ENCODE measurements around the gene SCT. TPM values are rescaled to one million over a fixed set of nuclear protein-coding genes. Genes with fewer than 3 reads are reported as not detected.

The SCT gene
- total and polyA plus RNA-seq, 2 donors (not counting 1 experiment from before 2014, with no cell fraction given), result not detected

DNA sequence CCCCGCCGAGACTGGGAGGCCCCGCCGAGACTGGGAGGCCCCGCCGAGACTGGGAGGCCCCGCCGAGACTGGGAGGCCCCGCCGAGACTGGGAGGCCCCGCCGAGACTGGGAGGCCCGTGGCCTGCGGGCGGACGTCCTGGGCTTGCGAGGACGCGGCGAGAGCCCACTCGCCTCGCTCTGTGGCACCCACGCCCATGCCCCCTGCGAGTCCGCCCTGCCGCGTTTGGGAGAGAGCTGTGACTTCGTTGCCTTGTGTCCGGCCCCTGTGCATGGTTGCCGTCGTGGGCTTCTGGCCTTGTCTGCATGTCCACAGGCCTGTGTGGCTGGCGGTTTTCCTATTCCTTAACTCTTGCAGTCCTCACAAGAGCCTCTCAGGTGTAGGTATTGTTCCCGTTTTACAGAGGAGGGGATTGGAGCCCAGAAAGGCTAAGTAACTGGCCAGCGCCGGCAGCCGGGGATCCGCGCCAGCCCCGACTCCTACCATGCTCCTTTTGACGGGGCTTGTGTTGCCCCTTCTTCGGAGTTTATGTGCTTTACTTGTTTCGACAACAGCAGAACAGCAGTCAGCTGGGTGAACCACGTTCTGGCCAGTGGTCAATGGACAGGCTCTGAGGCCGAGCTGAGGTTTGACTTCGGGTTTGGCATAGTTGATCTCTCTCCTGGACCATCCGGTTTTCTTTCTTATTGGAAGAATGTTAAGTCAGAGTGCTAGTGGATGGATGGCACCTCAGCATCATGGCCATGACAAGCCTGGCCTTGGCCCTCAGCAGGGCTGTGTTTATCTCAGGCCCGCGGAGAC lies 50.0 kb downstream of the SCT start:
- Histone ChIP-seq H3K27ac (ENCODE audit: insufficient read depth, low read length) (peak overlapping the region; percentile 90), H2AFZ (ENCODE audit: low read length) (no peak overlapping the region)

More for the DNA sequence above, 50.0 kb downstream of the SCT start:
- H3K9me3 ChIP-seq (ENCODE audit: control insufficient read depth, insufficient read depth, low read depth, low read length), result no peaks in the 10 kb centered on the region
- H3K4me1 ChIP-seq (ENCODE audit: control insufficient read depth, extremely low read depth, insufficient read depth, low read length), result peaks cover 3% of the 10 kb centered on the region
- H3K4me2 ChIP-seq (ENCODE audit: extremely low read depth, insufficient read depth, low read length), result peak overlapping the region; percentile 95
- peak in 1 of 2 donors; percentile 17 for DNase-seq (ENCODE audit: low read depth in 2 of 2)
- H3K9ac ChIP-seq (ENCODE audit: insufficient read depth, low read length), result peak overlapping the region; percentile 98
- H3K27me3 ChIP-seq (ENCODE audit: control insufficient read depth, insufficient read depth, low read length), result no peaks in the 10 kb centered on the region
- peak overlapping the region; percentile 76 to 96 (median 95) for H3K4me3 ChIP-seq (replicated peaks in 1 of 4; ENCODE audit: control extremely low read depth in 1 of 4, insufficient read depth in 1 of 4, low read depth in 3 of 4, low read length in 4 of 4)
- H4K20me1 ChIP-seq (ENCODE audit: control insufficient read depth, extremely low read depth, insufficient read depth, low read length), result no peaks in the 10 kb centered on the region
- peaks cover 7% of the 10 kb centered on the region for H3K36me3 ChIP-seq (ENCODE audit: control insufficient read depth, insufficient read depth, low read length)
- TF ChIP-seq, protein P1, sequence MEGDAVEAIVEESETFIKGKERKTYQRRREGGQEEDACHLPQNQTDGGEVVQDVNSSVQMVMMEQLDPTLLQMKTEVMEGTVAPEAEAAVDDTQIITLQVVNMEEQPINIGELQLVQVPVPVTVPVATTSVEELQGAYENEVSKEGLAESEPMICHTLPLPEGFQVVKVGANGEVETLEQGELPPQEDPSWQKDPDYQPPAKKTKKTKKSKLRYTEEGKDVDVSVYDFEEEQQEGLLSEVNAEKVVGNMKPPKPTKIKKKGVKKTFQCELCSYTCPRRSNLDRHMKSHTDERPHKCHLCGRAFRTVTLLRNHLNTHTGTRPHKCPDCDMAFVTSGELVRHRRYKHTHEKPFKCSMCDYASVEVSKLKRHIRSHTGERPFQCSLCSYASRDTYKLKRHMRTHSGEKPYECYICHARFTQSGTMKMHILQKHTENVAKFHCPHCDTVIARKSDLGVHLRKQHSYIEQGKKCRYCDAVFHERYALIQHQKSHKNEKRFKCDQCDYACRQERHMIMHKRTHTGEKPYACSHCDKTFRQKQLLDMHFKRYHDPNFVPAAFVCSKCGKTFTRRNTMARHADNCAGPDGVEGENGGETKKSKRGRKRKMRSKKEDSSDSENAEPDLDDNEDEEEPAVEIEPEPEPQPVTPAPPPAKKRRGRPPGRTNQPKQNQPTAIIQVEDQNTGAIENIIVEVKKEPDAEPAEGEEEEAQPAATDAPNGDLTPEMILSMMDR (conservative IDR thresholded peaks at IDR 0.05 in 1 of 2, IDR thresholded peaks at IDR 0.05 in 1 of 2; ENCODE audit: low read depth in 1 of 2, low read length in 2 of 2), result no peak
- no peak for TF ChIP-seq EZH2 (IDR thresholded peaks at IDR 0.05; ENCODE audit: low read length, missing control alignments)
- H3K79me2 ChIP-seq (ENCODE audit: control insufficient read depth, insufficient read depth, low read length), result peaks cover 52% of the 10 kb centered on the region

Other genes starting within 250 kb of the SCT start
- 0.26 and 0.83 TPM in 2 replicates for gene PKP3, start 233.0 kb downstream of the SCT start, total RNA-seq
- gene PKP3, start 233.0 kb downstream of the SCT start, polyA plus RNA-seq, result 0.17 and 0.24 TPM in 2 replicates
- gene SIGIRR, start 212.2 kb downstream of the SCT start, total RNA-seq, result 13.4 and 16.7 TPM in 2 replicates
- 8.9 and 10.5 TPM in 2 replicates for gene SIGIRR, start 212.2 kb downstream of the SCT start, polyA plus RNA-seq
- gene ANO9, start 185.2 kb downstream of the SCT start, total RNA-seq, result not detected in 2 replicates
- gene ANO9, start 185.2 kb downstream of the SCT start, polyA plus RNA-seq, result not detected in 2 replicates
- 31.8 and 36.7 TPM in 2 replicates for gene PTDSS2, start 176.9 kb downstream of the SCT start, total RNA-seq
- 17.4 and 18.1 TPM in 2 replicates for gene PTDSS2, start 176.9 kb downstream of the SCT start, polyA plus RNA-seq
- 502 and 561 TPM in 2 replicates for gene RNH1, start 119.9 kb downstream of the SCT start, total RNA-seq
- 102 and 140 TPM in 2 replicates for gene RNH1, start 119.9 kb downstream of the SCT start, polyA plus RNA-seq
- 46.7 and 58.5 TPM in 2 replicates for gene HRAS, start 91.6 kb downstream of the SCT start, total RNA-seq
- 51.7 and 69.3 TPM in 2 replicates for gene HRAS, start 91.6 kb downstream of the SCT start, polyA plus RNA-seq
- 0.77 and 1.3 TPM in 2 replicates for gene LRRC56, start 89.7 kb downstream of the SCT start, total RNA-seq
- gene LRRC56, start 89.7 kb downstream of the SCT start, polyA plus RNA-seq, result 0.26 and 0.28 TPM in 2 replicates
- 0.17 and 0.26 TPM in 2 replicates for gene LMNTD2, start 66.4 kb downstream of the SCT start, total RNA-seq
- 0.05 and 0.08 TPM in 2 replicates for gene LMNTD2, start 66.4 kb downstream of the SCT start, polyA plus RNA-seq
- 1.5 and 2.8 TPM in 2 replicates for gene RASSF7, start 66.2 kb downstream of the SCT start, total RNA-seq
- gene RASSF7, start 66.2 kb downstream of the SCT start, polyA plus RNA-seq, result 1.4 and 1.6 TPM in 2 replicates
- gene PHRF1, start 50.7 kb downstream of the SCT start, total RNA-seq, result 16.8 and 18.7 TPM in 2 replicates
- 5.9 and 9.7 TPM in 2 replicates for gene PHRF1, start 50.7 kb downstream of the SCT start, polyA plus RNA-seq
- gene IRF7, start 11.2 kb downstream of the SCT start, total RNA-seq, result 9.1 and 11.3 TPM in 2 replicates
- 1.3 and 1.6 TPM in 2 replicates for gene IRF7, start 11.2 kb downstream of the SCT start, polyA plus RNA-seq
- not detected in 2 replicates for gene CDHR5, start 2.2 kb downstream of the SCT start, total RNA-seq
- not detected in 2 replicates for gene CDHR5, start 2.2 kb downstream of the SCT start, polyA plus RNA-seq
- gene DRD4, start 10.1 kb upstream of the SCT start, total RNA-seq, result 0.17 TPM in 1 of 2 replicates, not detected in the other
- gene DRD4, start 10.1 kb upstream of the SCT start, polyA plus RNA-seq, result not detected in 2 replicates
- 28.2 and 38.3 TPM in 2 replicates for gene DEAF1, start 68.0 kb upstream of the SCT start, total RNA-seq
- gene DEAF1, start 68.0 kb upstream of the SCT start, polyA plus RNA-seq, result 9.7 and 14.4 TPM in 2 replicates
- gene TMEM80, start 68.6 kb upstream of the SCT start, total RNA-seq, result 7.4 and 10.6 TPM in 2 replicates
- 8.0 and 15.3 TPM in 2 replicates for gene TMEM80, start 68.6 kb upstream of the SCT start, polyA plus RNA-seq
- 24.1 and 54.2 TPM in 2 replicates for gene EPS8L2, start 79.0 kb upstream of the SCT start, total RNA-seq
- gene EPS8L2, start 79.0 kb upstream of the SCT start, polyA plus RNA-seq, result 17.0 and 18.4 TPM in 2 replicates
- 99.4 and 150 TPM in 2 replicates for gene TALDO1, start 120.3 kb upstream of the SCT start, total RNA-seq
- 136 and 189 TPM in 2 replicates for gene TALDO1, start 120.3 kb upstream of the SCT start, polyA plus RNA-seq
- gene GATD1, start 150.3 kb upstream of the SCT start, total RNA-seq, result 19.0 and 20.3 TPM in 2 replicates
- 13.9 and 14.7 TPM in 2 replicates for gene GATD1, start 150.3 kb upstream of the SCT start, polyA plus RNA-seq
- 0.26 and 1.3 TPM in 2 replicates for gene CEND1, start 162.9 kb upstream of the SCT start, total RNA-seq
- 0.25 and 0.71 TPM in 2 replicates for gene CEND1, start 162.9 kb upstream of the SCT start, polyA plus RNA-seq
- 8.0 and 9.9 TPM in 2 replicates for gene SLC25A22, start 171.1 kb upstream of the SCT start, total RNA-seq
- 10.4 and 19.9 TPM in 2 replicates for gene SLC25A22, start 171.1 kb upstream of the SCT start, polyA plus RNA-seq
- 7.4 and 14.2 TPM in 2 replicates for gene PIDD1, start 178.1 kb upstream of the SCT start, total RNA-seq
- 2.2 and 3.8 TPM in 2 replicates for gene PIDD1, start 178.1 kb upstream of the SCT start, polyA plus RNA-seq
- gene RPLP2, start 182.8 kb upstream of the SCT start, total RNA-seq, result 282 and 294 TPM in 2 replicates
- gene RPLP2, start 182.8 kb upstream of the SCT start, polyA plus RNA-seq, result 741 and 904 TPM in 2 replicates
- 16.2 and 33.9 TPM in 2 replicates for gene PNPLA2, start 191.7 kb upstream of the SCT start, total RNA-seq
- 16.2 and 17.0 TPM in 2 replicates for gene PNPLA2, start 191.7 kb upstream of the SCT start, polyA plus RNA-seq
- gene CRACR2B, start 200.7 kb upstream of the SCT start, total RNA-seq, result 0.66 and 1.0 TPM in 2 replicates
- gene CRACR2B, start 200.7 kb upstream of the SCT start, polyA plus RNA-seq, result 0.11 and 0.82 TPM in 2 replicates
- 408 and 547 TPM in 2 replicates for gene CD151, start 205.8 kb upstream of the SCT start, total RNA-seq
- 711 and 748 TPM in 2 replicates for gene CD151, start 205.8 kb upstream of the SCT start, polyA plus RNA-seq
- gene POLR2L, start 215.3 kb upstream of the SCT start, total RNA-seq, result 106 and 196 TPM in 2 replicates
- 181 and 317 TPM in 2 replicates for gene POLR2L, start 215.3 kb upstream of the SCT start, polyA plus RNA-seq
- gene TSPAN4, start 215.7 kb upstream of the SCT start, total RNA-seq, result 133 and 191 TPM in 2 replicates
- gene TSPAN4, start 215.7 kb upstream of the SCT start, polyA plus RNA-seq, result 102 and 133 TPM in 2 replicates

All from fibroblast of lung (primary cell).